Gastroesophageal sphincter (tissue), 3 donors: ENCODE data around the gene PLCH1.

ENCODE experiments used
- CTCF ChIP-seq, 4 experiments: fragments of 200-600 bp in 2 of 4; fragments of 450-650 bp in 2 of 4; sonication (generic) in 1 of 4; IDR thresholded peaks; one replicate each; pipeline ENCODE4 v1.5.1; 2017 to 2019; ENCODE audit warnings: antibody characterized with exemption in 4 of 4, mild to moderate bottlenecking in 2 of 4, moderate library complexity in 2 of 4
- POLR2A ChIP-seq, 2 donors: fragments of 450-650 bp; IDR thresholded peaks; one replicate each; pipeline ENCODE4 v1.6.1; 2017; ENCODE audit warnings: antibody characterized with exemption in 2 of 2, mild to moderate bottlenecking in 2 of 2, moderate library complexity in 1 of 2

GRCh38 chr3:155326244-155326643 lies 418.6 kb downstream of the PLCH1 start:
- no peak for TF ChIP-seq CTCF (IDR thresholded peaks at IDR 0.05)
- no peak for TF ChIP-seq POLR2A (IDR thresholded peaks at IDR 0.05)
